Panc1 (cell line): ENCODE results near the gene RELB.
A peak's percentile ranks its signal among the peaks of the same experiment; 100 is the strongest.

Experiments
- POLR2AphosphoS5 ChIP-seq: IDR thresholded peaks from 2 replicates; pipeline ENCODE4 v1.6.1; 2012; ENCODE audit warnings: mild to moderate bottlenecking, low read depth, low read length, moderate library complexity
- TF ChIP-seq, protein P1 (sequence below): fragments of 450-650 bp; IDR thresholded peaks from 2 replicates; pipeline ENCODE4 v1.5.1; 2017; ENCODE audit warnings: mild to moderate bottlenecking

DNA sequence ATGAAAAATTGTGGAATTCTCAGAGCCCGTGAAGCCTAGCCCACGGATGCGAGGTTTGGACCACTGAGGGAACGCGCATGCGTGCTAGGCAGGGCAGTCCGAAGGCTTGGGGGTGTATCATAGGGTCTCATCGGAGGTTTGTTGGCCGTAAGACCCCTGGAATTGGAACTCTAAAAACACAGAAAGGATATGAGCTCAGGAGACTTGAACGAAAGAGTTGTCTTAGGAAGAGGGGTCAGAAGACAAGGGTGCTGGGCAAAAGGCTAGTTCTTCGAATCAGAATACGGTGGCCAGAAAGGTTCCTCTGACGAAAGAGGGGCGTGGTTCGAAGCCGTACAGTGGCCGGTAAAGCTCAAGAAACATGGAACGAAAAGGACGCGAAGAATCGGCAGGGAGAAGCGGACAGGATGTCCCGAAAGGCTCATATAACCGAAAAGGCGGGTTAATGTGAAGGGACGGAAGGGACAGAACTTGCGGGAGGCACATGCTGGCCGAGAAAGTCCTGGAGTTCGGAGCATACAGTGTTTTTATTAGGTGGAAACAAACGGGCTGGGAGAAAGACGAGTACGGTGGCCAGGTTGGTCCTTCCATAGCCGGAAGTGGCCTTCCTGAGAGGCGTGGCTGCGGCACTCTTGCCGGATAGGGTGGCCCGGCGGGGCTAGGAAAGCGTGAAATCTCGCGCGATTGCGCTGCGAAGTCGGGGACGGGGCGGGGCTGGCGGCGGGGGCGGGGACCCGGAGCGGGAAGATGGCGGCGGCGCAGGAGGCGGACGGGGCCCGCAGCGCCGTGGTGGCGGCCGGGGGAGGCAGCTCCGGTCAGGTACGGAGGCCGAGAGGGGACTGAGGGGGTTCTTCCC lies 46.4 kb upstream of the RELB start, which contains the start of gene CLPTM1:
- TF ChIP-seq, protein P1, sequence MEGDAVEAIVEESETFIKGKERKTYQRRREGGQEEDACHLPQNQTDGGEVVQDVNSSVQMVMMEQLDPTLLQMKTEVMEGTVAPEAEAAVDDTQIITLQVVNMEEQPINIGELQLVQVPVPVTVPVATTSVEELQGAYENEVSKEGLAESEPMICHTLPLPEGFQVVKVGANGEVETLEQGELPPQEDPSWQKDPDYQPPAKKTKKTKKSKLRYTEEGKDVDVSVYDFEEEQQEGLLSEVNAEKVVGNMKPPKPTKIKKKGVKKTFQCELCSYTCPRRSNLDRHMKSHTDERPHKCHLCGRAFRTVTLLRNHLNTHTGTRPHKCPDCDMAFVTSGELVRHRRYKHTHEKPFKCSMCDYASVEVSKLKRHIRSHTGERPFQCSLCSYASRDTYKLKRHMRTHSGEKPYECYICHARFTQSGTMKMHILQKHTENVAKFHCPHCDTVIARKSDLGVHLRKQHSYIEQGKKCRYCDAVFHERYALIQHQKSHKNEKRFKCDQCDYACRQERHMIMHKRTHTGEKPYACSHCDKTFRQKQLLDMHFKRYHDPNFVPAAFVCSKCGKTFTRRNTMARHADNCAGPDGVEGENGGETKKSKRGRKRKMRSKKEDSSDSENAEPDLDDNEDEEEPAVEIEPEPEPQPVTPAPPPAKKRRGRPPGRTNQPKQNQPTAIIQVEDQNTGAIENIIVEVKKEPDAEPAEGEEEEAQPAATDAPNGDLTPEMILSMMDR = no peak
- peak; percentile 63 for TF ChIP-seq POLR2AphosphoS5
